CD1c-positive myeloid dendritic cell (primary cell): ENCODE data around the gene NPEPPS.

Experiments
- DNase-seq: peaks from one replicate; pipeline ENCODE4 v3.0.0-alpha.2; 2016; ENCODE audit errors: extremely low spot score

NPEPPS gene

GRCh38 chr17:47628014-47628566 lies 97.2 kb downstream of the NPEPPS start:
- DNase-seq = no peak

GRCh38 chr17:47629826-47630225 lies 98.9 kb downstream of the NPEPPS start:
- no peak for DNase-seq

DNA sequence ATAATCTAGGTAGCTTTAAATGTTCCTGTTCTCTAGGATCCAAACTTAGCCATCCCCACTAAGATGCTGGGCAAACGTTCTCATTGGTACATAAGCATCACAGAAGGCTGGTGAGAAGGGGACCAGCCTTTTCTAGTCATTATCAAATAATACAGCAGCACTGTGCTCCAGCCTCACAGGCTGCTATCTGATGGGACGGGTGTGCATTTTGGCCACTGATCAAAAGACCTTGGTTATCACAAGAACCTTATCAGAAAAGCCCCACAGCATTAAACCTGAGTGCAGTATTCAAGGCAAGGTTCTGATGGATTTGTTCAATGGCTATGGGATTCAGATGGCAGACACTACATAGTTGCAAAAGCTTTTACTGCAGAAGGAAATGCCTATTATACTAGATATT lies 99.7 kb downstream of the NPEPPS start:
- DNase-seq = no peak

DNA sequence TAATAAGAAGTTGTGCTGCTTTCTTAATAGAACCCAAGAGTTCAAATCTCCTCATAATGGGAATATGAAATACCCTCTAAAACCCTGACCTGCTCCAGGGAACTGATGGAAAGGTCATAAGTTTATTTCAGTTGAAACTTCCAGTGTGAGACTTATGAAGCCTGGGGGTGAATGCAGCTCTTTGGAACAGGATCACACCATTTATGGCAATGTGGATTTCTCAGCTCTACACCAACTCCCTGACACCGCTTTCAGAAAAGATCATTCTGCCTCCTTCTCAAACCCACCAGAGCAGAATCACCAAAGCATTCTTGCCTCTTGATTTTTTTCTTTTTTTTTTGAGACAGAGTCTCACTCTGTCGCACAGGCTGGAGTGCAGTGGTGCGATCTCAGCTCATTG lies 102.1 kb downstream of the NPEPPS start:
- no peak for DNase-seq

DNA sequence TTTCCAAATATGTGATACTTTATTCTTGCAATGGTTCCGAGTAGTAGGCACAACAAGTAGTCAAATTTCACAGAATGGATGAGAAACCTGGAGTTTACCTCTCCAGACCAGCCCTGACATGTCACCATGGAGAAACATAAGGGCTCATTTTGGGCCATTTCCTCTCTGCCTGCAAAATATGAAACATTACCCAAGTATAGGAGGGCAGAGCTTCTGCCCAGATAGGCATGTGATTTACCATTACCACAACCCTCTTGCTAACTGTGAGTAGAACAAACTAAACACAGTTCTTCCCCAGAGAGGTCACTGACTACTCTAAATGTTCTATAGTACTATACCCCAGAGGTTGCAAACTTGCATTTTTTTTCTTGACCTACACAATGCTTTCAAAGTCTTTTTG lies 103.1 kb downstream of the NPEPPS start:
- no peak for DNase-seq

DNA sequence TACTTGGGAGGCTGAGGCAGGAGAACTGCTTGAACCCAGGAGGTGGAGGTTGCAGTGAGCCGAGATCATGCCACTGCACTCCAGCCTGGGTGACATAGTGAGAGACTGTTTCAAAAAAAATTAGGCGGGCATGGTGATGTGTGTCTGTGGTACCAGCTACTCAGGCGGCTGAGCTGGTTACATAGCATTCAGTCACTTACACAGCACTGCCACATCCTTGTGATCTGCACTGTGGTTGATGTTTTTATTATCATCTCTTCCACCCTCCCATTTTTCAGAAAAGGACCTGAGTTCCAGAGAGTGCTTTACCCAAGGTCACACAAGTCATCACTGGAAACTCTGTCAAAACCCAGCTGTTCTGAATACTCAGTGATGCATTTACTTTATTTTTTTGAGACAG lies 104.0 kb downstream of the NPEPPS start:
- no peak for DNase-seq

DNA sequence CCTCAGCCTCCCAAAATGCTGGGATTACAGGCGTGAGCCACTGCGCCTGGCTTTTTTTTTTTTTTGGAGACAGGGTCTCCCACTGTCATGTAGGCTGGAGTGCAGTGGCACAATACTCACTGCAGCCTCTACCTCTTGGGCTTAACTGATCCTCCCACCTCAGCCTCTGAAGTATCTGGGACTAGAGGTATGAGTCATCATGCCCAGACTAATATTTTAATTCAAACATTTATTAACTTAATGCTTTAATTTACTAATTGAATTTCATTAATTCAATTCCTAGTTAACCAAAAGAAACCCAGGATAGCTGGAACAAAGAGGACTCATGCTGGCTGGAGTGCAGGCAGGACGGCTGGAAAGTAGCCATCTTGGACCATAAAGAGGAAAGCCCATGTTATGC lies 104.8 kb downstream of the NPEPPS start:
- no peak for DNase-seq

- no peak for DNase-seq
These were observed 105.5 kb downstream of the NPEPPS start for GRCh38 chr17:47636273-47637030.

GRCh38 chr17:47638903-47639302 lies 108.0 kb downstream of the NPEPPS start:
- no peak for DNase-seq

- no peak for DNase-seq
These were observed 109.2 kb downstream of the NPEPPS start for GRCh38 chr17:47640076-47640475.

DNA sequence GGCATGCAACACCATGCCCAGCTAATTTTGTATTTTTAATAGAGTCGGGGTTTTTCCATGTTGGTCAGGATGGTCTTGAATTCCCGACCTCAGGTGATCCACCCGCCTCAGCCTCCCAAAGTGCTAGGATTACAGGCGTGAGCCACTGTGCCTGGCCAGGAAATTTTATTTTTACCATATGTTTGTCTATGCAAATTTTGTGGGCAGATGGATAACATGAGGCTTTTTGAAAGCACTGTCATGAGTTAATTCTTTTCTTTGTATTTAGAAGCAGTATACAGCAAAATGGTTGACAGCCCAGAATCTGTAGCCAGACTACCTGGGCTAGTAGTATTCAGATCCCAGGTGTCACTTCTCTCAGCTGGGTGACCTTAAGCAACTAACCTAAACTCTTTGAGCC lies 110.3 kb downstream of the NPEPPS start:
- DNase-seq = no peak

DNA sequence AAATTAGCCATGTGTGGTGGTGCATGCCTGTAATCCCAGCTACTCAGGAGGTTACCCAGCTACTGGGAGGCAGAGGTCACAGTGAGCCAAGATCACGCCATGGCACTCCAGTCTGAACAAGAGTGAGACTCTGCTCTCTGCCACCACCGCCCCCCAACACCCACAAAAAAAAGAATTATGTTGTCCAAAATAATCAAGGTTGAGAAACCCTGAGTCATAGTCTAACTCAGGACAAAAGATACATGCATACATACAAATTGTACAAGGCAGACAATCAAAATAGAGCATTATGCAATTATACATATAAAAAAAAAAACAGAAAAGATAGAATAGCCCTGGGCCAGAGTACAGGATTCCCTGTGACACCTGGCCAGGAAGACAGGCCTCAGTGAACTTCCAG lies 112.2 kb downstream of the NPEPPS start:
- DNase-seq = no peak

- peak; percentile 26 for DNase-seq
These were observed 113.4 kb downstream of the NPEPPS start for GRCh38 chr17:47644324-47644723.

DNA sequence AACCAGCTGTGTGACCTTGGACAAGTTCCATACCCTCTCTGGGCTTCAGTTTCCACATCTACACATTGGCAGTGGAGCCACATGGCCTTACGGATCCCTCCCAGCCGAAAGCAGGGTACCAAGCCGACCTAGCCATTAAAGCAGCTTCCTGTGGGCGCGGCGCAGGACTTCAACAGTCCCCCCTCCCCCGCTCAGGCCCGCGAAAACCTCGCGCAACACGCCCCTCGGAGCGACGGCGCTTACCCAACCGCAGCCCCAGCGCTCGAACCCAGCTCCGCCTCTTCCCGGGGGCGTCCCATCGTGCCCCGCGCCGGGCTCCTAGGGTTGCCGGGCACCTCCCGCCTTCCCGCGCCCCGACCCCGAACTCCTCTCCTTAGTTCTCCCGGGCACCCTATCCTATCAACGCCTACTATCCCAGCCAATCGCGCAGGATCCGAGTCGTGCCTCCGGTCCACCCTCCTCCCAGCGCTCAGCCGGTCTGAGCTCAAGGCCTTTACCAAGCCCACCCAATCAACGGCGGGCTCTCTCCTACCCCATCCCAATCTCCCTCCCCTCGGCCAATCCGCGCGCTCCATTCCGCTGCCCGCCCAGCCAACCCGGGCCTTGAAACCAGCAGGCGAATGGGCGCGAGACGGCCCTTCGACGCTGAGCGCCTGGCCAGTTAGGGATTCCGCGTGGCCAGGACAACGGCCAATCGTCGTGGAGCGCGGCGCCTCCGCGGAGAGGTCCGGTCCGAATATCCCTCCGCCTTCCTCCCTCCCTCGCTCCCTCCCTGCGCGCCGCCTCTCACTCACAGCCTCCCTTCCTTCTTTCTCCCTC lies 118.5 kb downstream of the NPEPPS start, which contains the start of gene KPNB1:
KPNB1 (plus strand) TSS at position 767 of the 819 bp plus-strand sequence. CDS start 326 bp downstream, outside the sequence.
- peak; percentile 99 for DNase-seq

GRCh38 chr17:47649972-47650524 lies 119.1 kb downstream of the NPEPPS start:
- no peak for DNase-seq

GRCh38 chr17:47650525-47651522 lies 119.9 kb downstream of the NPEPPS start:
- peak; percentile 95 for DNase-seq

DNA sequence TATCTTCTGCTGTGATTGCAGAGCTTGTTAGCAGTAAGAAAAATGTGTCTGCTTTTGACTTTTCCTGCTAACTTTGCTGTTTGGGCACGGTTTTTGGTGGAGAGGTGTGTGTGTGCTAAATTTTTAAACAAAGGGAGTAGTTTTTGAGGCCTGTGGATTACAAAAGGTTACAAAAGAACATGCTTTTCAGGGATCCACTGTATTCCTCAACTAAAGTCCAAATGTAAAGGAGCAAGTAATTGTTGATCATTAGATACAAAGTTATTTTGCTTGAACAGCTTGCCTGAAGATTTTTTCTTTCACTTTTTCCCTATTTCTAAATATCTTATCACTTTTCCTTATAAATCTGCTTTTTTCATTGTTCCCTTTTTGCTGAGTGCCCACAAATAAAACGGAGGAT lies 120.8 kb downstream of the NPEPPS start:
- no peak for DNase-seq

GRCh38 chr17:47652570-47652969 lies 121.7 kb downstream of the NPEPPS start:
- no peak for DNase-seq

DNA sequence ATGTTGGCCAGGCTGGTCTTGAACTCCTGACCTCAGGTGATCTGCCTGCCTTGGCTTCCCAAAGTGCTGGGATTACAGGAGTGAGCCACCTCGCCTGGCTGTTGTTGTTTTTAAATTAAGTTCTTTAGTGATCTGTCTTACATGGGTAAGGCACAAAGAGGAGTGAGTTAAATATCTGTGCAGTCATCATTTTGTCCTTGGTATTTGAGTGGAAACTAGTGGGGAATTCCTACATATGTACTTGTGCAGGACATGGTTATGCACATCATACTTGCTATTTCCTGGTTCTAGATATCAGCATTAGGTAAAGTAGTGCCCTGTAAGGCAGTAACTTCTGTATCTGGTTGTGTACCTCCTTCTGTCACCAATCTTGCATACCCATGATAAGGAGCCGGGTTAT lies 122.5 kb downstream of the NPEPPS start:
- no peak for DNase-seq

DNA sequence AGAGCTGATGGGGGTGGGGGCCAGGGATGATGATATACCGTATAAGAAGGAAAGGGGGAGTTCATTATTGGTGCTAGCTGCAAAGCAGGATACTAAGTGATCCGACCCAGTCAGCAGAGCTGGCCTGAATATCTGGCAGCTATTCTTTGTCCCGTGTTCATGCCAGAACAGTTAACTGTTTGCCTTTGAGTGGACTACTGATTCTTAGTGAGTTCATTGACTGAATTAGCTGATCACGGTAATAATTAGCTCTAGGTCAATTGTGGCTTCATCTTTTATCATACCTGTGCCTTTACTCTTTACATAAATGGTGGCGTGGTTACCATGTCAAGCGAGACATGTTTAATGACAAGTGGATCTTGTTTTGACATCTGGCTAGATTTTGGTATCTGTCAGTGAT lies 124.1 kb downstream of the NPEPPS start:
- DNase-seq = no peak

GRCh38 chr17:47660064-47660492 lies 129.2 kb downstream of the NPEPPS start:
- peak; percentile 68 for DNase-seq
